ENCODE results near the gene RPL6. TPM values are rescaled to one million over a fixed set of nuclear protein-coding genes. Genes with fewer than 3 reads are reported as not detected.
"Not testable (repeated sequence)": the region's sequence is repeated elsewhere in the genome, so short reads cannot be mapped to it uniquely, and the experiment has no call there.

Gene RPL6
- 982 TPM for total RNA-seq
- long read RNA-seq, transcript RPL6-202 (7 exons, 1,074 nt) = minor isoform, 13 of 1,127 reads
- long read RNA-seq, transcript RPL6-201 (7 exons, 947 nt) = major isoform, 800 of 1,127 reads
- long read RNA-seq, partial matches to known transcripts = 287 of 1,127 reads
- long read RNA-seq, other reads (novel, unspliced or antisense) = 25 of 1,127 reads

DNA sequence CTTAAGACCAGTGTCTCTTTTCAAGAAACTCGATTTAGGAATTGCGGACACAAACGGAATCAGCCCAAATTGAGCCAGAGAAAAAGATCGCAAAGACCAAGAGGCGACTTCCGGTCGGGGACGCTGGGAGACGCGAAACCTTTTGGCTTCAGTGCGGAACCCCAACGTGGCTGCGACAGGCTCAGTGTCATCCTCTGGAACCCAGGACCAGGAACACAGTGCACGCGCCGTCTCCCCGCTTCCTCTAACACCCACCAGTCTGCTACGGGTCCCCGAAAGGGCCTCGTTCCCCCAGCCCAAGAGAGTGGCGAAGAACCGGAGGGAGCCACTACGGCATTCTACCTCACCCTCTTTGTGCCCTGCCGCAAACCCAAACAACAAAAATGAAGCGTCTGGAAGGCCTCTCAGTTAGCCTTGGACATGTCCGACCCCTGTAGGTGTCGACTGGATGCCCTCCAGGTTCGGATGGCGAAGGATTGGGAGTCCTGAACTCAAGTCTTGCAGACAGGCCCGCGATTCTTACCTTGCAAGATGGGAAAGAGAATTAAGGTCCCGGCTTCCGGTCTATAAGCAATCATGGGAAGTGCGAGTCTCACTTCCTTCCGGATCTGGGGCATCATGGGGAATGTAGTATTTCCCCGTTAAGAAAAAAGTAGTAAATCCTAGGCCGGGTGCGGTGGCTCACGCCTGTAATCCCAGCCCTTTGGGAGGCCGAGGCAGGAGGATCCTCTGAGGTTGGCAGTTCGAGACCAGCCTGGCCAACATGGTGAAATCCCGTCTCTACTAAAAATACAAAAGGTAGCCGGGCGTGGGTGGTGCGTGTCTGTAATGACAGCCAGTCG, at the start of gene RPL6:
TSS of gene RPL6 (minus strand) at position 542 of the 842 bp plus-strand sequence. CDS start 949 bp downstream, outside the sequence.
- no peak for DNase-seq (ENCODE audit: low spot score)

DNA sequence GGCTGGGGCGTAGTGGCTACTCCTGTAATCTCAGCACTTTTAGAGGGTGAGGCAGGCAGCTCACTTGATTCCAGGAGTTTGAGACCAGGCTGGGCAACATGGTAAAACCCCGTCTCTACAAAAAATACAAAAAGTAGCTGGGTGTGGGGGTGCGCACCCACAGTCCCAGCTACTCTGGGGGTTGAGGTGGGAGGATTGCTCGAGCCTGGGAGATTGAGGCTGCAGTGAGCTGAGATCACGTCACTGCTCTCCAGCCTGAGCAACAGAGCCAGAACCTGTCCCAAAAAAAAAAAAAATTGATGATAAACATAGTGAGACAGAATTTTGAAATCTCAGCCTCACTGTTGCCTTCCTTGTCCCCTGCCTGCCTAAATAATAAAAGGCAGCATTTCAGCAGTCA, 49.3 kb upstream of the RPL6 start:
- no peak for DNase-seq (ENCODE audit: low spot score)

DNA sequence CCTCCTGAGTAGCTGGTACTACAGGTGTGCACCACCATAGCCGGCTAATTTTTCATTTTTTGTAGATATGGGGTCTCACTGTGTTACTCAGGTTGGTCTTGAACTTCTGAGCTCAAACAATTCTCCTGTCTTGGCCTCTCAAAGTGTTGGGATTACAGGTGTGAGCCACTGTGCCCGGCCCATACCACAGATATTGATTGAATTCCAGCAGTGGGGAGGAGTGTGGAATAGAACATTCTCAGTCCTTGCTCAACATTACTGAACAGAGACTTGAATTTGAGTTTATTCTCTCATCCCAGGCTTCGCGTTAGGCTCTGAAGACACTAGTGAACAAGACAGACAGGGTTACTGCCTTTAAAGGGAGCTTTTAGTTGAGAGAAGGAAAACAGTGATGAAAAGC, 48.9 kb upstream of the RPL6 start:
- DNase-seq (ENCODE audit: low spot score) = no peak

DNA sequence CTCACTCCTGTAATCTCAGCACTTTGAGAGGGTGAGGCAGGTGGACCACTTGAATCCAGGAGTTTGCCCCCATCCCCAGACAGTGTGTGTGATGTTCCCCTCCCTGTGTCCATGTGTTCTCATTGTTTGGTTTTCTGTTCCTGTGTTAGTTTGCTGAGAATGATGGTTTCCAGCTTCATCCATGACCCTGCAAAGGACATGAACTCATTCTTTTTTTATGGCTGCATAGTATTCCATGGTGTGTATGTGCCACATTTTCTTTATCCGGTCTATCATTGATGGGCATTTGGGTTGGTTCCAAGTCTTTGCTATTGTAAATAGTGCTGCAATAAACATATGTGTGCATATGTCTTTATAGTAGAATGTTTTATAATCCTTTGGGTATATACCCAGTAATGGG, 47.7 kb upstream of the RPL6 start:
- DNase-seq (ENCODE audit: low spot score) = not testable (repeated sequence)

DNA sequence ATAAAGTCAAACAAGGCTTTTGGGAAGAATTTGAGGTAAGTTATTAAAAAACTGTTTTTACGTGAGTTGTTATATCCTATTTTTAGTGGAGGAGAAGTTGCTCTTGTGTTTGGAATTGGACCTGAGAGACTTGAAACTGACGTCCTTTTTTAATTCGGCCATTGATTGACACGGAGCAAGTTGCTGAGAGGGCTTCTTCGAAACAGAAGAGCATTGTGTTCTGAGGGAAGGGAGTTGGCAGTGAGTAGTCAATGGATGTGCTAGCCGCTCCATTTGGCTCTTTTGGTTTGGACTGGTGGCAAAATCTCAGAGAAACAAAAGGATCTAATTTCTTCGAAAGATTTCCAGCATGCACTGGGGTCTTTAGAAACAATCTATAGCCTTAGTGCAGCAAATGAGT, 46.6 kb upstream of the RPL6 start:
- DNase-seq (ENCODE audit: low spot score) = no peak

DNA sequence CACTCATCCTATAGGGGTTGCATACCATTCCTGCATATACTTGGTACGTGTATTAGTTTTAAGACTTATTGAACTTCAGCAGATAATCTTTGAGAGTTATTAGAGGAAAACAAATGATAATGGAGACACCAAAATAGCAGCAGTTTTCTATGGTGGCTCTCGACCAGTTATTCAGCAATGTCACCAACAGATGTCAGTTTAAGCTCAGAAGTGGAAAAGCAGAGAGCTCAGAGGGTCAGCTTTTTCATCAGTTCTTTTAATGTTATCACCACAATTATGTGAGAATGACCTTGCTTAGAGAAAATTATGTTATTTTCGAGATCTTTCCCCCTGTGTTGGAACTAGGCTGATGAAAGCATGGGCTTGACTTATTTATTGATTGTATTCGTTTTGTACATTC, 41.3 kb upstream of the RPL6 start:
- no peak for DNase-seq (ENCODE audit: low spot score)

DNA sequence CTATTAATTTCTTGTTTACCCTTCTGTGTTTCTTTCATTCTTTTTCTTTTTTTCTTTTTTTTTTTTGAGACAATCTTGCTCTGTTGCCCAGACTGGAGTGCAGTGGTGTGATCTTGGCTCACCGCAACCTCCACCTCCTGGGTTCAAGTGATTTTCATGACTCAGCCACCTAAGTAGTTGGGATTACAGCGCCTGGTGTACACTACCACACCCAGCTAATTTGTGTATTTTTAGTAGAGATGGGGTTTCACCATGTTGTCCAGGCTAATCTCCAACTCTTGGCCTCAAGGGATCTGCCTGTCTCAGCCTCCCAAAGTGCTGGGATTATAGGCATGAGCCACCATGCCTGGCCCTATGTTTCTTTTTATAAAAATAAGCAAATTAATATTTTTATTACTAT, 38.8 kb upstream of the RPL6 start:
- DNase-seq (ENCODE audit: low spot score) = not testable (repeated sequence)

DNA sequence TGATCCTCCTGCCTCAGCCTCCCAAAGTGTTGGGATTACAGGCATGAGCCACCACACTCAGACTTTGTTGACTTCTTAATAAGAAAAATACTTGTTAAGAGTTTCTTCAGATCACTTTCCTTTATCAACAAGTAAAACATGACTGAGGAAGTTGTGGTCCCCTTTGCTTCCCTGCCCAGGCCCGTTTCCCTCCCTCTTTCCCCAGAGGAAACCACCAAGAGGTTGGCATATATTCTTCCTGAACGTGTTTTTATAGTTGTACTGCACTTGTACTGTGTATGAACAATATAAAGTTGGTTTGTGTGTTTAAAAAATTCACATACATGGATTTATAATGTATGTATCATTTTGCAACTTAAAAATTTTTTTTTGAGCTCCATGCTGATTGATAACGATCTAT, 37.7 kb upstream of the RPL6 start:
- DNase-seq (ENCODE audit: low spot score) = no peak

DNA sequence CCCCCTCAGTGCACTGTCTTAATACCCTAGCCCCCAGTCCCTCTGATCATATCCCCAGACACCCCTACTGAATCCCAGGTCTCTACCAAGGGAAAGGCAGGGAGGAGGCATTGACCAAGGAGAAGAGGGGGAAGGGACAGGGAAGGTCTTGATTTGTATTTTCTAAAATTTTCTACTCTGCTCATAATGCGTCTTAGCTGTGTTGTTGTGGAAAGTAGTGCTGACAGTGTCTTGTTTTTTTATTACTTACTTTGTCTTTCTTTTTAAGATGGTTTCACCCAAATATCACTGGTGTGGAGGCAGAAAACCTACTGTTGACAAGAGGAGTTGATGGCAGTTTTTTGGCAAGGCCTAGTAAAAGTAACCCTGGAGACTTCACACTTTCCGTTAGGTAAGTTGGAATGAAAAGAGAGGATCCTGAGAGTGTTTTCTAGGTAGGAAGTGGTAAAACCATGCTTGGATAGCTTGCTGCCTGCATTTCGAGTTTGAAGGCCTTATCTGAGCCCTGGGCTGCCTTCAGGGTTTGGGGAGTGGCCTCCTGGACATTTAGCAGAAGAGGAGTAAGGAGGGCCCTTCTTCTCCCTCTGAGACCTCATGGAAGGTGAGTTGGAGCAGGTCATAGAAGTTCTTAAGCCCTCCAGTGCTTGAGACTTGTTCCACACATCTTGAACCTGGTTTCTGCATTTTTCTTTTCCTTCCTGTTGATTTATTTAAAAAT, 36.8 kb upstream of the RPL6 start:
- DNase-seq (ENCODE audit: low spot score) = no peak

DNA sequence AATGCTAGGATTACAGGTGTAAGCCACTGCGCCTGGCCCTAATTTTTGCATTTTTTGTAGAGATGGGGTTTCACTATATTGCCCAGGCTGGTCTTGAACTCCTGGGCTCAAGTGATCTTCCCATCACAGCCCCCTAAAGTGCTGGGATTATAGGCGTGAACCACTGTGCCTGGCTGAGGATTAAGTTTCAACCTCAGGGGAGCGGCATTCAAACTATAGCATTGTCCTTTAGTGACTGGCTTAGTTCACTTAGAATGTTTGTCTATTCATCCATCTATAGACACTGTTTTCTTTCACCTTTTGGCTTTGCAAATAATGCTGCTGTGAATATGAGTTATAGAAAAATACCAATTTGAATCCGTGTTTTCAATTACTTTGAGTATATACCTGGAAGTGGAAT, 34.5 kb upstream of the RPL6 start:
- DNase-seq (ENCODE audit: low spot score) = no peak

DNA sequence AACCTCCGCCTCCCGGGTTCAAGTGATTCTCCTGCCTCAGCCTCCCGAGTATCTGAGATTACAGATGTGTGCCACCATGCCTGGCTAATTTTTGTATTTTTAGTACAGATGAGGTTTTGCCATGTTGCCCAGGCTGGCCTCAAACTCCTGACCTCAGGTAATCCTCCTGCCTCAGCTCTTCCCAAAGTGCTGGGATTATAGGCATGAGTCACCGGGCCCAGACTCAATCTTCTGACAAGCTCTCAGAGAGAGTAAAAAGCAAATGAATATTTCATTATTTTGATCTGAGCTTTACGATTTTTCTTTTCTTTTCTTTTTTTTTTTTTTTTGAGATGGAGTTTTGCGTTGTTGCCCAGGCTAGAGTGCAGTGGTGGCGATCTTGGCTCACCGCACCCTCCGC, 31.2 kb upstream of the RPL6 start:
- not testable (repeated sequence) for DNase-seq (ENCODE audit: low spot score)

DNA sequence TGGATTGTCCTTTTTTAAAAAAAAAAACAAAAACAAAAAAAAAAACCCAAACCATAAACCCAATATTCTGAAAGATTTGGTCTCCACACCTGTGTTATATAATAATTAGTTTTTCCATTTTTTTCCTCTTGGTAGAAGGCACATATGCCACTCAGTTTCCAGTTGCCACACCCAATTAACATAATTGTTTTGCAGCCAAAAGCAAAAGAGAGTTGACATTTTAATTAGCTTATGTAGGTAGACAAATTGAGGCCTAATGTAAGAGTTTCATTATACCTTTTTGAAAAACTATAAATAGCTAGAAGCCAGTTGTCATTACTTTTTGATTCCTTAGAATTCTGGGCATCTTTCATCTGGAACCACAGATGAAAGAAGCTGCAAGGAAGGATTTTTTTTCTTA, 30.4 kb upstream of the RPL6 start:
- DNase-seq (ENCODE audit: low spot score) = no peak

DNA sequence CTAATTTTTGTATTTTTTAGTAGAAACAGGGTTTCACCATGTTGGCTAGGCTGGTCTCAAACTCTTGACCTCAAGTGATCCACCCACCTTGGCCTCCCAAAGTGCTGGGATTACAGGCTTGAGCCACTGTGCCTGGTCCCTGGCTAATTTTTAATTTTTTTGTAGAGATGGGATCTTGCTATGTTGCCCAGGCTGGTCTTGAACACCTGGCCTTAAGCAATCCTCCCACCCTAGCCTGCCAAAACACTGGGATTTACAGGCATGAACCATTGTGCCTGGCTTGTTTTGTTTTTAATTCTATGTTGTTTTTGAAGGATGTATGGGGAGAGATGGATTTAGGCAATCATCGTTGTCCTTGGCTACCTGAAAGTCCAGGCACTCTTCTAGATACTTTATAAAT, 29.2 kb upstream of the RPL6 start:
- DNase-seq (ENCODE audit: low spot score) = not testable (repeated sequence)

DNA sequence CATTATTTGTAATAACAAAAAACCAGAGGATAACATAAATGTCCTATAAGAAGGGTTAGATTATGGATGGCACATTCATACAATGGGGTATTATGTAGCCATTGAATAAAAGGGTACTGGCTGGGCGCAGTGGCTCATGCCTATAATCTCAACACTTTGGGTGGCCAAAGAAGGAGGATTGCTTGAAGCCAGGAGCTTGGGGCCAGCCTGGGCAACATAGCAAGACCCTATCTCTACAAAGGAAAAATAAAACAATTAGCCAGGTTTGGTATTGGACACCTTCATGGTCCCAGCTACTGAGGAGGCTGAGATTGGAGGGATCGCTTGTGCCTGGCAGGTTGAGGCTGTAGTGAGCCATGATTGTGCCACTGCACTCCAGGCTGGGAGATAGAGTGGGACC, 24.1 kb upstream of the RPL6 start:
- DNase-seq (ENCODE audit: low spot score) = no peak

DNA sequence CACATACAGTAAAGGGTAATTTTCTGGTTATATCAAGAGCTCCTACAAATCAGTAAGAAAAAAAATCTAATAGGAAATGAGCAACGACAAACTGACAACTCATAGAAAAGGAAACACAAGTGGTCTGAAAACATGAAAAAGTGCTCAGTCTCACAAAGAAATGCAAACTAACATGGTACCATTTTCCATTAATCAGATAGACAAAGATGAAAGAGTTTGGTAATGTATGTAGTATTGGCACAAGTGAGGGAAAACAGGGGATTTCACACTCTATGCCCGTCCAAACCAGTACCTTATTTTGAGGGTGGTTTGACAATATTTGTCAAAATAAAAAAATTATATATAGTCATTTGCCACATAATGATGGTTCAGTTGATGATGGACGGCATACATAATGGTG, 22.6 kb upstream of the RPL6 start:
- no peak for DNase-seq (ENCODE audit: low spot score)

DNA sequence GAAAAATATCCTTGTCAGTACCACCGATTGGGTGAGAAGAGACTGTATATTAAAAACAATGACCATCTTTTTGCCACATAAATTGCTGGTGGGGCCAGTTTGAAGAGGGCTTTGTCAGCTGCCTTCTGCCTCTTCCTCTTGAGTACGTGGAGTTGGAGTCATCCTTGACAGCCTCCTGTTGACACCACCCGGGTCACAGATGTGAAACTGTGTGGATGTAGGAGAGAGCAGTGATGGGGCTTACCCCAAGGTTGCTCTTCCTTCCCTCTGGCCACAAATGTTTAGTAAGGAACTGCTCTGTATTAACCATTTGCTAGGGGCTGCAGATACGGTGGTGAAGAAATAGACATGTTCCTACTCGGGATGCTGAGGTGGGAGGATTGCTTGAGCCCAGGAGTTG, 21.5 kb upstream of the RPL6 start:
- DNase-seq (ENCODE audit: low spot score) = no peak

DNA sequence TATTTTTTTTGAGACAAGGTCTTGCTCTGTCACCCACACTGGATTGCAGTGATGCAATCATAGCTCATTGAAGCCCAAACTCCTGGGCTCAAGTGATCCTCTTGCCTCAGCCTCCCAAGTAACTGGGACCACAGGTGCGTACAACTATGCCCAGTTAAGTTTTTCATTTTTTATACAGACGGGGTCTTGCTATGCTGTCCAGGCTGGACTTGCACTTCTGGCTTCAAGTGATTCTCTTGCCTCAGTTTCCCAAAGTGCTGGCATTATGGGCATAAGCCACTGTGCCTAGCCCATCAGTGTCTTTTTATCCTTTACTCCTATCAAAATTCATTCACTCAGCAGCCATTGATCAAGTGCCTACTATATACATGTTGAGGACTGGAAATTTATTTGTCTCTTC, 18.4 kb upstream of the RPL6 start:
- no peak for DNase-seq (ENCODE audit: low spot score)

DNA sequence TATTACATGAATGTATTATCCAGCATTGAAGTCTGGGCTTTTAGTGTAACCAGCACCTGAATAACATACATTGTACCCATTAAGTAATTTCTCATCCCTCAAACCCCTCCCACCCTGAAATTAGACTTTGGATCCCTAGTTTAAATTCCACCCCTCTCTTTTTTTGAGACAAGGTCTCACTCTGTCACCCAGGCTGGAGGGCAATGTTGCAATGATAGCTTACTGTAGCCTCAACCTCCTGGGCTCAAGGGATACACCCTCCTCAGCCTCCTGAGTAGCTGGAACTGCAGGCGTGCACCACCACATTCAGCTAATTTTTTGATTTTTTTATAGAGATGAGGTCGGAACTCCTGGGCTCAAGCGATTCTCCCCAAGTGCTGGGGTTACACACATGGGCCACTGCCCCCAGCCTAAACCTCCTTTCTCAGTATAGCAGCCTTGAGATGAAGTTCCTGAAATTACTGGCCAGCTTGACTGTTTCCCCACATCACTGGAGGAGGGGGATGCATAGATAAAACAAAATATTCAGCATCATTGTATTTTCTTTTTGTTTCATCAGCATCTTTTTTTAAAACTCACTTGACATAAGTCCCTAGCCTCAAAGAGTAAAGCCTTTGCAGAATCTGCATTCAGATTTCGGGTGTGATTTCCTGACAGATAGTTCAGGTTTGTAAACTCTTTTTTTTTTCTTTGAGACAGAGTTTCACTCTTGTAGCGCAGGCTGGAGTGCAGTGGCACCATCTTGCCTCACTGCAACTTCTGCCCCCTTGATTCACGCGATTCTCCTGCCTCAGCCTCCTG, 16.4 kb upstream of the RPL6 start:
- no peak for DNase-seq (ENCODE audit: low spot score)

DNA sequence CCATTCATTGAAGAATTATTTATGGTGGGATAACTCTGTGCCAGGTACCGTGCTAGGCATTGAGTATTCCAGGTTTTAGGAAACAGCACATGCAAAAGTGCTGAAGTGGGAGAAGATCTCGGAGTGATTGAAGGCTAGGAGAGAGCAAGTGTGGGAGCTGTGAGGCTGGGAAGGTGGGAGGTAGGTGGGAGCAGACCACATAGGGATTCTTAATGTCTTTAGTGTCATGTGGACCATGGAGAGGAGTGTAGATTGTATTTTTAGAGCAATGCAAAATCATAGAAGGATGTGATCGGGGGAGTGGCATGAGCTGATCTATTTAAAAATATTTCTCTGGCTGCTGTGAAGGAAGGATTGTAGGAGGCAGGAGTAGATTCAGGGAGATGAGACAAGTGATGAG, 14.7 kb upstream of the RPL6 start:
- no peak for DNase-seq (ENCODE audit: low spot score)

DNA sequence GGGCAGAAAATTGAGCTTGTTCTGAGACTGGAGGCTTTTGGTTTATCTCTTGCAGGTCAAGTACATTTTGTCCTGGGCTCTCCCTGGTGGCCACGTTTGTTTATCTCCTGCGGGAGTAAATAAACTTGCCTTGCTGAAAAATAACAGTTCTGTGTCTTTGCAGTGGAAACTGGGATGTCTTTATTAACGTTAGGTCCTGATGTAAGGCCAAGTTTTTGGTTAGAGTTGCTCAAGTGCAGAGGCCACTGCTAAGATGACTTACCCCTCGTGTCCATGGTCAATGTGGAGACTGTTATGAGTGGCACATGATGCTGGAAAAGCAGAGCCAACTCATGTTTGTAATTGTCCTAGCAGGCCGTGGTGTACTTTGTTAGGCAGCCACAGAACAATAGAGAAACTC, 13.1 kb upstream of the RPL6 start:
- no peak for DNase-seq (ENCODE audit: low spot score)

DNA sequence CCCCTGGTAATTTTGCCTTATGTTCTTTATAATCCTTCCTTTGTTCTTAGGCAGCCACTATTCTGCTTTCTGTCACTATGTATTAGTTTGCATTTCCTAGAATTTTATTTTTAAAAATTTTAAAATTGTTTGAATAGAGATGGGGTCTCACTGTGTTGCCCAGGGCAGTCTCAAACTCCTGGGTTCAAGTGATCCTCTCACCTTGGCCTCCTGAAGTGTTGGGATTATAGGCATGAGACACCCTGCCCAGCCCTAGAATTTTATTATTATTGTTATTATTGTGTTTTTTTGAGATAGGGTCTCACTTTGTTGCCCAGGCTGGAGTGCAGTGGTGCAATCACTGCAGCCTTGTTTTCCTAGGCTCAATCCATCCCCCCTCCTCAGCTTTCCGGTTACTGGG, 12.0 kb upstream of the RPL6 start:
- DNase-seq (ENCODE audit: low spot score) = no peak

DNA sequence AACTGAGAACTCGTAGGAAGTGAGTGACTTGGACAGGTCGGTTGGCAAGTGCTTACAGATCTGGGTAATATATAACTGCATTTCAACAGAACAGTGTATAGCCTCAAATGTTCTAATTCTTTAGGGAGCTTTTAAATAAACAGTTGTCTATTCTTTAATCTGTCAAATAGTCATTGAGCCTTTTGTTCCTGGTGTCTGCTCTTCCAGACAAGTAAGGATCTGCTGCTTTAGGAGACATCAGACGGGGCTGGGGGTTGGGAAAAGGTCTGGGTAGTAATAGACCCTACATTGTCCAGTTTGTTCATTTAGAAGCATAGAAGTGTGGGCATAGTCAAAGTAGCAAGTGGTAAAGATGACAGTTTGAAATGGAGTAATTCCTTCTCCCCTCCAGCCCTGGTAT, 11.3 kb upstream of the RPL6 start:
- no peak for DNase-seq (ENCODE audit: low spot score)

Measured in mesenteric fat pad (tissue), 1 donor.